Suppressor macrophage treated with lipopolysaccharide for 1 hour (primary cell): ENCODE data around the gene P2RX3.
"Not testable (repeated sequence)": the region's sequence is repeated elsewhere in the genome, so short reads cannot be mapped to it uniquely, and the experiment has no call there.

Source experiments
- DNase-seq, 3 donors: peaks; one replicate each; pipeline ENCODE4 v3.0.0-alpha.2; 2020 to 2022

The P2RX3 gene

DNA sequence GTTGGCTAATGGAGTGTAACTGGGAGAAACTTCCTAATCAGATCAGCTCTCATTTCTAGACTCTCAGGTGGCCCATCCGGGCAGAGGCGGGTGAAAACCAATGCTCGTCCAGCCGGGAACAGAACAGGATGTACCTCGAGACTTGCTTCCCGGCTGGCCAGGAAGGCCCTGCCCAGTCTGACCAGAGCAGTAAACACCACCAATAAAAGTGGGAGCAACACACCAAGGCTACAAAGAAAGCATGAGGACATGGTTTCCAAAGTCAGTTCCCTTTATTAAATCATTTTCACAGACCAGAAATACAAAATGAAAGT is 12.5 kb upstream of the P2RX3 start:
- DNase-seq, result no peak

DNA sequence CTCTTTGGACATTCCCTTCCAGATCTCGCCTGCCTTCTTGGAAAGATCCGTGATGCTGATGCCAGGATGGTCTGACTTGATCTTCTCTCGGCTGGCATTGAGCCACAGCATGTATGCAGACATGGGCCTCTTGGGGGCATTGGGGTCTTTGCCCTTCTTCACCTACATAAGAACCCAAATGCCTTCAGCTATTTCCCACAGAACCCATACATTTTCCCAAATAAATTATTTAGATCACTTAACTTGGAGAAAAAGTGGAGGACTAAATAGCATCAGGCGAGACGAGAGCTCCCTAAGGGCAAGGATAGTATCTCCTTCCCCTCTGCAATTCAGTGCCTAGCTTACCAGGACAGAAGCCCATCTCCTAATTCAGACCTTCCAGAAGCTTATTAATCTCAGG is 10.4 kb upstream of the P2RX3 start:
- DNase-seq, result no peak

DNA sequence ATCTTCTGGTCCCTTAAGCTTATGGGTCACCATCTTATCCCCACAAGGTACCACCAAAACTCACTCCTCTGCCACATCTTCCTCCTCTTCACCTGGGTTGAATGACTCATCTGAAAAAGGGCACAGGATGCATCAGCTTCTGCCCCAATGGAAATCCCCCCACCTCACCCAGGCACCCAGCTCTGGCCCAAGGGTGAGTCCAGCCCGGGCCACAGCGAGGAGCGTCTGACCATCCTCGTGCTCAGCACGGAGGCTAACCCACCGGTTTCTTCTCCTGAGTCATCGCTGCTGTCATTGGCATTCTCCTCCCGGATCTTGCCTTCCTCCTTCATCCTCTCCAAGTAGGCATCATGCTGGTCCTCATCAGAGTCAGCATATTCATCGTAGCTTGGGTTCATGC is 8.1 kb upstream of the P2RX3 start:
- DNase-seq, result no peak

DNA sequence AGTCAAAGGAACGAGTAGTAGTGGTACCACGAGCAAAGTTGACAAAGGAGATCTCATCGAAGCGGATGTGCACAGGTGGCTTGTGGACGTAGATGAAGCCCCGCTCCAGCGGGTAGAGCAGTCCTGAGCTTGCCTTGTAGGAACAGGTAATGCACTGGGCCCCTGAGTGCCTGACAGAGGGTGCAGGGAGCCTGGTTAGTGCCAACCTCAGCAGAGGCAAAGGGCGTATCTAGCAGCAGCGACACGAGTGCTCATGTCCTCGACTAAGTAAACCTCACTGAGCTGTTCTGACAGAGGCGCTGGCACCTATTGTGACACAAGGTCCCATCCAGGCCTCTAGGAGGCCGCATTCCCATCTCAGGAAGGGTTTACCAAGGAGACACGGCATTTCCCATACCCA is 6.4 kb upstream of the P2RX3 start:
- no peak for DNase-seq

DNA sequence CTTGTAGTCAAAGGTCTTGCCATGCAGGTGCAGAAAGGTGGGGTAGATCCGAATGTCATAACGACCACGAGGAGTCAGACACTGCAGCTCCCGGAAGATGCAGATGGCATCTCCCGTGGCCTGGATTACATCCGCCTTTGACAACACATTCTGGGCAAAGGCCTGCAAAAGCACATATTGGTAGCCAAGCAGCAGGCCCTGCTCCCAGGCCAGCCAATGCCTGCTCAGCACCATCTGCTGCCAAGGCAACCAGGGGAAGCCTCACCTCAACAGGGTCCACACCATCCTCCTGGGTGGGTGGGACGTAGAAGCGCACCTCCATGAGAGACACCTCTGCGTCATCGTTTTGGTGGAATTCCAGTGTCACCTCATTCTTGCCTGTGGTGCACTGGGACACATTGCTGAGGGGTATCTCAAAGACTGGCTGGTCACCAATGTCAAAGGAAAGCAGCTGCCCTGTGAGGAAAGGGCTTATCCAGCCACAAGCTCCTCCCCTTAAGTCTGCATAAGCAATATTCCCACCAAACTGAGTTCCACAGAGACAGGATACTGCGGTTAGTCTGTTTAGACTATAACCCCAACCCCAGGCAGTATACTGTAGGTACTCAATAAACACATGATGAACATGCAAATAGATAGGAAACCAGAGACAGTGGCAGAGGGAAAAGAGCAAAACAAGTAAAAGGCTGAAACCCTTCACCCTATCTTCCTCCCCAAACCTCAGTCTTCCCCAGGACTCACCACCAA is 5.3 kb upstream of the P2RX3 start:
- no peak for DNase-seq

DNA sequence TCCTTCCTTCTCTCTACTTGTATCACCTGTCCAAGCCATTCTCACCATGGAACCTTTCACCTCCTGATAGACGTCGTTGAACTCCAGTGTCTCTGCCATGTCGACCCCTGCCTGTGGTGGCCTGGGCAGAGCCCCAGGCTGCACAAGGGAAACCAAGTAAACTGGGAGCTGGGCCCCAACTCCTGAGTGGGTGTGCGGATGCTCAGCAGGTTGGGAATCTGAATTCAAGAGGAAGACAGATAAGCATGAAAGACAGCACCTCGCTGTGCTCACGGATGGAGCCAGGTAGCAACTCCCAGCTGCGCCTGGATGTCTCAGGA is 3.2 kb upstream of the P2RX3 start:
- DNase-seq, result no peak

DNA sequence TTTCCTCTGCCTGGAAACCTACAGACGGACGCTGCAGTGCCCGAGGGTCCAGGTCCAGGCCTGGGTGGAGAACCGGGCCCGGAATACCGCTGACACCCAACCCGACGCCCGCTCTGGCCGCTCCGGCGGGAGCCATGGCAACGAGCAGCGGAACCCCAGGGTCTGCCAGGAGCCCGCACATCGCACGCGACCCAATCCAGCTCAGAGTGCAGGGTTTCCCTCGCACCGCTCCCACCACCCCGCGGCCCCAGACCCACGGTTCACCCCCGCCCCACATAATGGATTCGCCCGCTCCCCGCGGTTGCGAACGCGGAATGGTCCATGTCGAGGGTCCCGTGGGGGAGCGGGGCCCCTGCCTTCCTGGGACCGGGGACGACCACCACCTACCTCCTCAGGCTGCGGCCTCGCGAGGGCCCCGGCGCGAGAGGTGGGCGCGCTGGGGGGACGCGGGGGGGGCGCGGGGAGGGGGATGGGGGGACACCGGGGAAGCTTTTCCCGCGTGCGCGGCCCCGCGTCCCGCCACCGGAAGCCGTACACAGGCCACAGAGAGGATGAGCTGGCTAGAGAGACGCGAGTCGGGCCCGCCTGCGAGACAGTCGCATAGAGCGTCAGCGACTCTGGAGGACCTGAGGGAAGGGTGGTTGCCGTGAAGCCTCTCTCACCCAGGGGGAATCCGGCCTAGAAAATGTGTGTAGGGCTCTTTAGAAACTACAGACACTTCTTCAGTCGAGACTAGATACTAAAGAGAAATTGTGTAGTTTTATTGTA is 2.6 kb upstream of the P2RX3 start, which contains the start of gene SSRP1:
TSS of gene SSRP1 (minus strand) at position 550 of the 768 bp plus-strand sequence. CDS start 771 bp downstream, outside the sequence.
- peak; percentile 91 to 92 (median 91) for DNase-seq

DNA sequence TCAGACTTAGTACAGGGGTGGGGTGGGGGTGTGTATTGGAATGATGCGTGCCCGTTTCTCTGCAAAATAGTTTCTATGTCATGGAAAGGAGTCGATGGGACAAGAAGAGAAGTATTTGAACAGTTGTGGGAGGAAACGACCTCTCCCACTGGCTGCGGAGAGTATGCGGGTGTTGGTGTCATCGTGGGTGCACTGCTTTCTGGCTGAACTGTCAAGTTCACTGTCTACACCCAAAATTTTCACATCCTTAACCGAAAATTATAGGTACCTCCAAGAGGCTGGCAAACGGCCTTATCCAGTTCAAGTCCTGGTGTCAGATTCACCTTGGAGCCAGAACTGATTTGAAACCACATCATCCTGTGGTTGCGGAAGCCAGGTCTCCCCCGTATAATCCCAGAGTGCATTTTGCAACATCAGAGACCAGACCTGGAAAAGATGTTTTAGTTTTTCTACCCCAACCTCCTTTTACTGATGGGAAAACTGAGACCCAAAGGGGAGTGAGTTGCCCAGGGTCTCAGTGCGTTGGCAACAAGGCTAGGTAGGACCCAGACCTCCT is 2.0 kb upstream of the P2RX3 start:
- DNase-seq, result no peak

DNA sequence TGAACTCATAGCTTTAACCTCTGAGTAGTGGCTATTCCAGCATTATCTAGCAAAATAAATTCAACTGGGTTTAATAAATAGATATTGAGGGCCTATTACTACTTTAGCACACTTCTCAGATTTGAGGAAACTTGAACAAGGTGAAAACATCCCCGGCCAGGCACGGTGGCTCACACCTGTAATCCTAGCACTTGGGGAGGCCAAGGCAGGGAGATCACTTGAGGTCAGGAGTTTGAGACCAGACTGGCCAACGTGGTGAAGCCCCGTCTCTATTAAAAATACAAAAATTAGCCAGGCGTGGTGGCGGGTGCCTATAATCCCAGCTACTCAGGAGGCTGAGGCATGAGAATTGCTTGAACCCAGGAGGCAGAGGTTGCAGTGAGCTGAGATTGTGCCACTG is 1.3 kb upstream of the P2RX3 start:
- DNase-seq, result not testable (repeated sequence)

DNA sequence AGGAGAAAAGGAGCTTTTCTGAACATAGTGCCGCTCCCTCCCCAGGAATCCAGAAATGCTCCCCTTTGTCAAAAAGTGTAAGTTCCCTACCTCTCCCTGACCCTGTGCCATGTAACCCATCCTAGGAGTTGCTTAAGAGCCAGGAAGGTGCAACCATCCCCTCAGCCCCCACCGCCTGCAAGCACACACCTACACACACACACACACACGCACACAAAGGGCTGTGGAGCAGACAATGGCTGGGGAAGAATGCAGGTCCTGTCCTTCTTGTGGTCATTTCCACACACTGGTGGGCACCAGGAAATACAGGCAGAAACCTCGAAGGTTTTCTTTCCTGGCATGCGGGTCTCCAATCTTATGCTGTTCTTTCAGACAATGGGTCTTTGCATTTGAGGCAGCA is 1.2 kb downstream of the P2RX3 start:
- no peak for DNase-seq

DNA sequence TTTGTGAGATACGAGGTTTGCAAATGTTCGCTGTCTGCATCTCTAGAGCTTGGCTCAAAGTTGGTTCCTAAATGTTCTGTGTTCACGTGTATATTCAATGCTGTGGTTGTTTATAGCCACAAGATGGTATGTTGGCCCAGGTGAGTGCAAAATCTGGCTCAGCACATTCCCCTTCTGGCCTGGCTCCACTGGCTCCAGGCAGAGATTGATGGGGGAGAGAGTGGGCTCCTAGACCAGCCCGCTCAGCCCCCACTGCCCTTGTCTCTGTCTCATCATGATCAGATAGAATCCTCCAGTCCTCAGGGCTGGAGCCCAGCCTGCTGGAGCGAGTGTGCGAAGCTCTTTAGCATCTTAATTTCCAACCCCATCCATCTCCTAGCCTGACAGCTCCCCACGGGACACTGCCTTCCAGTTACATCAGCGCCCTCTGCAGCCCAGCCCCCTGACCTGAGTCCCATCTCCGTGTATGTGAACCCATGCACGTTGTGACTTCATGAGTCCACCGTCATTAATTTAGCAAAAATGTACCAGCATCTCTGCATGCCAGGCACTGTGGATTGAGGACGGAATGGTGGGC is 2.0 kb downstream of the P2RX3 start:
- DNase-seq, result no peak

DNA sequence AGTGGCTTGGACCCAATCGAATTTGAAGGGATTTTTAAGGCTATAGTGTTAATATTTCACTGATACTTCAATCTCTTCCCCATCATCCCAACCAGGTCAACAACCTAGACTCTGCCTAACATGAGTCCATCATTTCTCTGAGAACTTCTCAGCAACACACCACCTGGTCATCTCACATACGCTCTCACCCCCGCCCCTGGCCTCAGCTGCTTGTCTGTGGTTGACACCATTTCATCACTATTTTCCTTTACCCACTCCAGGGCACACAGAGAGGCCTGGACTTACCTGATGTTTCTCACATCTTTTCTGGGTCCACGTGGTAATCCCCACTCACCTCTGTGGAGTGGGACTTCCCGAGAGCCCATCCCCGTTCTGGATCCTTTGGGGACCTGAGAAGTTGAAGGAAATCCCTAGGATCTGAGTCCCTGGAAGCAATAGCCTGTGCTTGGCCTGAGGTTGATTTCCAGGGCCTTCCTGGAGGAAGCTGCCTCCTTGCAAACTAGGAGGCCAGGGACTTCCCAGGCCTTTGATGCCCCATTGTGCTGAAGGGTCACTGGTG is 3.2 kb downstream of the P2RX3 start:
- no peak for DNase-seq

DNA sequence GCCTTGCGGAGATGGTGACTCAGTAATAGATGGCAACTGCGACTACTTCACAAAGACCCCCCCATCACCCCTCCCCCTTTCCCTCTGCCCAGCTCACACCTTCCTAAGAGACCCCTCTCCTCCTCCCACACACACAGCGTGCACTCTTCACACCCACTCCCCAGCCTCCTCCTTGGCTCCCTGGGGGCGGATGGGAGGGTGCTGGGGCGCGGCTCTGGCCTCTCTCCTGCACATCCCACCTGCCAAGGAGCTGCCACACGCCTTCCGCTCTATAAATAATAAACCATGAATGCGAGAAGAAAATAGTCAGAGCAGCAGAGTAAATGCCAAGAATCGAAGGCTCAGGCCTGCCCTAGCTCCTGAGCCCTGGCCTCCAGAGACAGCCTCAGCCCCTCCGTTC is 4.5 kb downstream of the P2RX3 start:
- DNase-seq, result no peak

DNA sequence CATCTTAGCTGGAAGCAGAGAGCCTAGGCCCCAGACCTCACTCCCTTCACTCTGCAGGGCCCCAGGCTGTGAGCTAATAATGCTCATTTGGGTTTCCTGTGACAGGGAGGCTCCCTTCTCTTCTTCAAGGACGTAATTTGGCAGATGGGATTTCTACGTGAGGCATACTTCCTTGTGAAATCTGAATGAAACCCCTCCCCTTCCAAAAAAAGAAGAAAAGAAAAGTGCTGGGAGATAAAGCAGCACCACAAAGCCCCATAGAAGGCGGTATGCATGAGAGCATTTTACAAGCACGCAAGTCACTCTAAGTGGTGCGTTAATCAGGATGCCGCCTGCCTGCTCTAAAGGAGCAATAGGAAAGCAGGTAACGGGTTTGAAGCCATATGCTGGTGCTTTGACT is 5.7 kb downstream of the P2RX3 start:
- DNase-seq, result no peak

DNA sequence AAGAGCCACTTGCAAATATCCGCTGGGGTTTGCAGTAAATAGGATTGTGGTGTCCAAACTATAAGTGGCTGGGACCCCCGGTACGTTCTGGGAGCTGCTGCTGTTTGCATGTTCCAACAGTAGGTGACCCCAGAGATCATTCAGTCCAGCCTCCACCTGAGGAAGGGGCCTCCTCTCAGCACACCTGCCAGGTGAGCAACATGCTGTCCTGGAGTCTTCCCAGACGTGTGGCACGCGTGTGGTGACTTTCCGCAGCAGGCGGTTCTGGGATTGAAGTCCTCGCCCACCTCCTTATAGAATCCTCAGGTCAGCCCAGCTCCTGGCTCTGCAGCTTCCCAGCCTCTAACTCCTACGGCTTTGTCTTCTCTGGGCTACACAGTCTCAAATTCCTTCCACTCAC is 6.7 kb downstream of the P2RX3 start:
- DNase-seq, result no peak

DNA sequence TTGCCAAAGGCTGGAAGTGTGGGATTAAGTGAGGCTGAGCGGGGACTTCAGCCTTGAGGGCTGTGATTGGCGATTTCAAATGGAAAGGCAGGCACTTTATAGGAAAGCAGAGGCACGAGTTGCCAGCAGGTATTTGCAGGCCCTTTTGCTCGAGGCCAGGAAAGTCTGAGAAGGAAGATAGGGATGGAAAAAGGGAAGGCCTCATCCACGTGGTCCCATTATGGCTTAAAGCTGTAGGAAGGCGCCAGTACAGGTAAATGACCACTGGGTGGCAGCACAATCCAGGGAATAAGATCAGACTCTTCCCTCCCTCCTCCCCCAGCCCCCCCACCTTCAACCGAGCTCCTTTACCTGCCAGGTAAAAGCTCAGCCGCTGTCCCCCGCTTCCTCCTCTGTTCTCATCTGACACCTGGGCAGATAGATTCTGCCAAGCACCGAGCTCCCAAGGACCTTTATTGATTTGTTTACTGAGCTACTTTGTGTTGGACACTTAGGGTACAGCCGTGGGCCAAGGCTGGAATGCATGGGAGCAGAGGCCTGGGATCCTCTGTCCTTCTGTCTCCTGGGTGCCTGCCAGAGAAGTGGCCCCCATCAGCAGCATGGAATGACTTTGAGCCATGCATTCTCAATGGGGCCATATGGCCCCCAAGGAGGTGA is 7.5 kb downstream of the P2RX3 start:
- DNase-seq, result peak; percentile 77 to 86 (median 85)

DNA sequence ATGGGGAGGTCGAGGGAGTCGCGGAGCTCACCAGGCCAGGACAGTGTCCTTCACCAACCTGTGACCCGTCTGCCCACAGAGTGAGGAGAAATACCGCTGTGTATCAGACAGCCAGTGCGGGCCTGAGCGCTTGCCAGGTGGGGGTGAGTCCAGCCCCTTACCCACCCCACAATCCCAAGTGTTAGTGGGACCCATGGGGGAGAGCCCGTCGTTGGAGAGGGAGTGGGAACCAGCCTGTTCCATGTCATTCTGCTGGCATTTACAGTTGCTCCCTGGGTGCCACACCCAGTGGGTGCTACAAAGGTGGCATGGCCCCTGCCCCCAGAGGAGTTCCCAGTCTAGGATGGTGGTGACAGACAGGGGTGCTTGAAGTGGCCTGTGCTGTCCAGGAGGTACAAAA is 9.2 kb downstream of the P2RX3 start:
- no peak for DNase-seq

DNA sequence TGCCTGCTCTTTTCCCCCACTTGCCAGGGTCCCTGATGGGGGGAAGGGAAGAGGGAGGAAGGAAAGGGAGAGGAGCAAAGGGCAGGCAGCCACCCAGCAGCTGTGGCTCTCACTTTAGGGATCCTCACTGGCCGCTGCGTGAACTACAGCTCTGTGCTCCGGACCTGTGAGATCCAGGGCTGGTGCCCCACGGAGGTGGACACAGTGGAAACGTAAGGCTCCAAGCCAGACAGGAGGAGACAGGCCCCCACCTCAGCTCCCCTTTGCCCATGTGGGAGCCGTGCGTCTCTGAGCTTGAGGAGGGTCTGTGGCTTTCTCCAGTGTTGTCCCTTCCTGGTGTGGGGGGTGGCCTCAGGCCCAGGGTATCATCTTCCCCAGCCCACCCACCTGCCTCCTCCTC is 9.9 kb downstream of the P2RX3 start:
- DNase-seq, result no peak

DNA sequence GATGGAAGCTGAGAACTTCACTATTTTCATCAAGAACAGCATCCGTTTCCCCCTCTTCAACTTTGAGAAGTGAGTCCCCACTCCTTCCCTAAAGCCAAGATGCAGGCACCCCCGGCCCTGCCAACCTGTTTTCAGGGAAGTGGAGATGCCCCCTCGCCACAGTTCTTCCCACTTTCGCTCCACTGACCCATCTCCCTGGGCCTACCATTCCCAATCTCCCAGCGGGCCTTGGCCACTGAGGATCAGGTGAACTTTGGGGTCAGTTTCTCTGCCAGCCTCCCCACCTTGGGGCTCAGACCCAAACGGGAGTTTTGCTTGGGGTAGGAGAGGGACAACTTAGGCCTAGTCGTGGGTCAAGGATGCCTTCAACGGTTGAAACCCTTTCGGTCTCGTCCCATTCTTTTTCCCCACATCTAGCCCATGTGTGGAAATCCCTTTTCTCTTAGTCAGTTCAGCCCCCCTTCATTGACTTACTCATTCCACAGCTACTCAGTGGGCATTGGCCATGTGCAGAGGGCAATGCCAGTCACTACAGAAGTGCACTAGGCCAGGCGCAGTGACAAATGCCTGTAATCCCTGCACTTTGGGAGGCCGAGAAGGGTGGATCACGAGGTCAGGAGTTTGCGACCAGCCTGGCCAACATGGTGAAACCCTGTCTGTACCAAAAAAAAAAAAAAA is 10.6 kb downstream of the P2RX3 start:
- DNase-seq, result peak; percentile 24 to 54 (median 37)

DNA sequence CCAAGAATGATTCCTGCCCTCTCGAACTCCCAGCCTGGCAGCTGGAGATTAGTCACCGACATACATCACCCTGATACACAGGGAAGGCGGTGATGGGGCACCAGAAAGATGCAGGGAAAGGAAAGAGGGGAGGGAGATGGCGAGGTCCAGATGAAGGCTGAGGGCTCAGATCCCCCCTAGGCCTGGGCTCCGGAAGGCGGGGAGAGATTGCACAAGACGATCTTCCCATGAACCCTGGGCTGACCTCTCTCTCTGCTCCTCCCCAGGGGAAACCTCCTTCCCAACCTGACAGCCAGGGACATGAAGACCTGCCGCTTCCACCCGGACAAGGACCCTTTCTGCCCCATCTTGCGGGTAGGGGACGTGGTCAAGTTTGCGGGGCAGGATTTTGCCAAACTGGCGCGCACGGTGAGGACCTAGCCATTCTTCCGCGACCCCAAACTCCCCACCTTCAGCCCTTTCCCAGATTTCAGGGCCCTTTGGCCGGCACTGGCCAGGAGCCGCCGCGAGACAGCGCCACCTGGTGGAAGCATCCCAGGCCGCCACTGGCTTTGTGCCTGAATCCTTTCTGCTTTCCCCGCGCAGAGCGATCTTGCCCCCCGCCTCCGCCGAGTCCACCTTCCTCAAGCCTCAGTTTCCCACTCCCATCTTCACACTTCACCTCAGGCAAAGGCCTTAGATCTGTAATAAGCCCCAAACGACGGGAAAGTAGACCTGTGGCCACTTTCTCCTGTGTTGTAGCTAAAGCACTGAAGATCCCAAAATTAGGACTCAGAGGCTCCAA is 11.5 kb downstream of the P2RX3 start:
- peak; percentile 56 to 78 (median 68) for DNase-seq

DNA sequence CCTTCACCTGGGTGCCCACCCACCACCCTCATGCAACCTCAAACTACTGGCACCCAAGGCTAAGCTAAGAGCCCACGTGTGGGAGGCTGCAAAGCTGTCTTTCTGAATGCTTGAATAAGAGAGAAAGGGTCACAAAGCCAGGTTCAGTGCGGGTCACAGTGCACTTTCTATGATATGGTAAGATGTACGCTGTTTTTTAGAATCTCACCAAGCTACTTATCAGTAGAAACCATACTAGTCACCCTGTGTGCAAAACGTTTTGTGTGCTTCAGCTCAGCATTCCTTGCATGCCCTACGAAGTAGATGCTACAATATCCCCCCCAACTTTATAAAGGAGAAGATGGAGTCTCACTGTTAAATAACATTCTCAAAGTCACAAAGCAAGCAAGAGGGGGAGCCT is 14.9 kb downstream of the P2RX3 start:
- DNase-seq, result no peak

DNA sequence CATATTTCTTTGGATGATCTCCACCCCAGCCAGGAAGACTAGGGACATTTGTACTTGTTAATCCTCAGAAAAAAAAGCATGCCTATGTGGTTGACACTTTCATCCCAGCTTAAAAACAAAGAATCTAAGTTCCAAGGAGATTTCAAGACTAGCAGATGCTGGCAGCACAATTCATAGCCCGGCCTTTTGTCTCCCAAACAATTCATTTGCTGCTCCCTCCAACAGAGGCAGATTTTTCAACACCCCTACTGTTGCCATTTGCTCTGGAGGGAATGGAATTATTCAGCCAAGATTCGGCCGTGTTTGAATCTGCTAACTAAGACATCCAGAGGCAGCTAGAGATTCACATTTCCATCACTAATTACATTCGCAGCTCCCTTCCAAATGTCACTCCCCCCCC is 15.3 kb downstream of the P2RX3 start:
- DNase-seq, result no peak
